Stimulated activated CD8-positive, alpha-beta memory T cell treated with anti-CD3 and anti-CD28 coated beads, Interleukin-15, amount 100 ng/mL, for 1 hour (primary cell): Measurements from ENCODE around the gene SFXN1.
A peak's percentile ranks its signal among the peaks of the same experiment; 100 is the strongest.
"Not testable (repeated sequence)": the region's sequence is repeated elsewhere in the genome, so short reads cannot be mapped to it uniquely, and the experiment has no call there.

Experiments used
- DNase-seq: peaks from one replicate; pipeline ENCODE4 v3.0.0-alpha.2; 2020; ENCODE audit warnings: low read depth

The SFXN1 gene

GRCh38 chr5:175494264-175495183 lies 16.2 kb downstream of the SFXN1 start:
- DNase-seq: no peak

GRCh38 chr5:175501759-175502158 lies 23.4 kb downstream of the SFXN1 start:
- DNase-seq: no peak

- DNase-seq: not testable (repeated sequence)
Measured at GRCh38 chr5:175507671-175508070, 29.3 kb downstream of the SFXN1 start.

- no peak for DNase-seq
Measured at GRCh38 chr5:175508896-175509295, 30.5 kb downstream of the SFXN1 start.

- no peak for DNase-seq
Measured at GRCh38 chr5:175513297-175513696, 34.9 kb downstream of the SFXN1 start.

- no peak for DNase-seq
Measured at GRCh38 chr5:175513726-175514125, 35.4 kb downstream of the SFXN1 start.

GRCh38 chr5:175516933-175517823 lies 38.8 kb downstream of the SFXN1 start:
- no peak for DNase-seq

GRCh38 chr5:175517824-175518450 lies 39.6 kb downstream of the SFXN1 start:
- DNase-seq: peak; percentile 63

- no peak for DNase-seq
Measured at GRCh38 chr5:175519006-175519405, 40.6 kb downstream of the SFXN1 start.

GRCh38 chr5:175520321-175520720 lies 42.0 kb downstream of the SFXN1 start:
- DNase-seq: no peak

GRCh38 chr5:175520873-175521272 lies 42.5 kb downstream of the SFXN1 start:
- no peak for DNase-seq

GRCh38 chr5:175521313-175521833 lies 43.0 kb downstream of the SFXN1 start:
- DNase-seq: no peak

GRCh38 chr5:175523292-175523691 lies 44.9 kb downstream of the SFXN1 start:
- DNase-seq: no peak

GRCh38 chr5:175524211-175524610 lies 45.9 kb downstream of the SFXN1 start:
- no peak for DNase-seq

- no peak for DNase-seq
Measured at GRCh38 chr5:175526691-175527090, 48.3 kb downstream of the SFXN1 start.

- DNase-seq: no peak
Measured at GRCh38 chr5:175531361-175531760, 53.0 kb downstream of the SFXN1 start.

- DNase-seq: peak; percentile 63
Measured at GRCh38 chr5:175534070-175534932, 55.9 kb downstream of the SFXN1 start.

- DNase-seq: not testable (repeated sequence)
Measured at GRCh38 chr5:175535331-175535730, 57.0 kb downstream of the SFXN1 start.

GRCh38 chr5:175535796-175536195 lies 57.4 kb downstream of the SFXN1 start:
- DNase-seq: no peak

GRCh38 chr5:175538576-175538975 lies 60.2 kb downstream of the SFXN1 start:
- no peak for DNase-seq

- no peak for DNase-seq
Measured at GRCh38 chr5:175539936-175540335, 61.6 kb downstream of the SFXN1 start.
